Measurements from ENCODE around the gene SLC22A1.
"Not testable (repeated sequence)": the region's sequence is repeated elsewhere in the genome, so short reads cannot be mapped to it uniquely, and the experiment has no call there.

The SLC22A1 gene

DNA sequence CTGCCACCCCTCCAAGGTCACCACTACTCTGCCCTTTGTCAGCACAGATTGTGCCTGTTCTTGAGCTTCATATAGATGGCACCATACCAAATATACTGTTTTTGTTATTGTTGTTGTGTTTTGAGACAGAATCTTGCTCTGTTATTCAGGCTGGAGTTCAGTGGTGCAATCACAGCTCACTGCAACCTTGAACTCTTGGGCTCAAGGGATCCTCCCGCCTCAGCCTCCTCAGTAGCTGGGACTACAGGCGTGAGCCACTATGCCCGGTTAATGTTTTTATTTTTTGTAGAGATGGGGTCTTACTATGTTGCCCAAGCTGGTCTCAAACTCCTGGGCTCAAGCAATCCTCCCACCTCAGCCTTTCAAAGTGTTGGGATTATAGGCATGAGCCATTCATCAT, 18.9 kb downstream of the SLC22A1 start:
- not testable (repeated sequence) for DNase-seq

DNA sequence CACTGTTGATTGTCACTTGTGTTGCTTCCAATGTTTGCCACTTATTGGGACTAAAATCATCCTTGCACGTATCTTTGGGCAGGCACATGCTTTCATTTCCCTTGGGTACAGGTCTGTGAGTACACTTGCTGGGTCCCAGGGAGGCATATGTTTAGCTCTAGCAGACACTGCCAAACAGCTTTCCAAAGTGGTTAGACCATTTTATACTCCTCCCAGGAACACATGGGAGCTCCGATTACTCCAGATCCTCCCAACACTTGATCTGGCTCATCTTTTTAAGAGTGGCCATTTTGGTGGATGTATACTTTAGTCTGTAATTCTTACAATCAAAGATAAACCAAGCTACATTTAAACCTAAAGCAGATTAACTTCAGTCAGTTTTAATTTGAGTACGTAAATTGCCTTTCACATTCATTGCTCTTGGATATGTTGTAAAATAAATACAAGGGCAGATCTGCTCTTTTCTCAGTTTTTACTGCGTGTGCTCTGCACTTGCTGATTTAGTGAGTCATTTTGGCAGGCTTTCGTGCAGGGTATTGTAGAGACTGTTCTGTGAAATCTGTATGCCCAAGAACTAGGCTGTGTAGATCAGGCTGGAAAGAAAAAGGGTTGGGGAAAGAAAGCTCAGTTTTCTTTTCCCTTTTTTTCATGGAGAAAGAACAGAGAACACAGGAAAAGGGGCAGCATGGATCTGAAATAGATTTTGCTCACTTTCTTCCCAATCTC, 19.5 kb downstream of the SLC22A1 start:
- no peak for DNase-seq

DNA sequence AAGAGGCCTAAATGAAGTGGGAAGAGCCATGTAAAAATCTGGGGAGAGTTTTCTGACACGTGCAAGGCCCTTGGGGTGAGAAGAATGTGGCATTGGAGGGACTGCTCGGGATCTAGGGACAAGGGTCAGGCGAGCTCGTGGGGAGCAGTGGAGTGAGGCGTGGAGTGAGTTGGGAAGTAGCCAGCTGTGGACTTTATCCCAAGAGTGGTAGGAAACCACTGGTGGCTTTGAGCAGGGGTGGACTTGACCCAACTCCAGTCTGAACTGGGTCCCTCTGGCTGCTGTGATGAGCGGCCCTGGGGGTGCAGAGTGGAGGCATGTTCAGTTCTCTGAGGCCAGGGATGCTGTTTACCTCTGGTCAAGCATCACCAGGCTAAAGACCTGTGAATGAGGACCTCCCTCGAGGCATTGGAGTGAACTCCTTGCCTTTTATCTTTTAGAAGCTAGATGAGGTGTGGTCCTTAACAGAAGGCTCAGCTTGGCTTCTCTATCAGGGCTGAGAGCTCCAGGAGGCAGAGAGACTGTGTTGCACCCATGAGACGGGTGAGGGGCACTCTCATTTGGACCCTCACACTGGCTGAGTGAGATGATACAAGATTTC, 20.6 kb downstream of the SLC22A1 start:
- no peak for DNase-seq

DNA sequence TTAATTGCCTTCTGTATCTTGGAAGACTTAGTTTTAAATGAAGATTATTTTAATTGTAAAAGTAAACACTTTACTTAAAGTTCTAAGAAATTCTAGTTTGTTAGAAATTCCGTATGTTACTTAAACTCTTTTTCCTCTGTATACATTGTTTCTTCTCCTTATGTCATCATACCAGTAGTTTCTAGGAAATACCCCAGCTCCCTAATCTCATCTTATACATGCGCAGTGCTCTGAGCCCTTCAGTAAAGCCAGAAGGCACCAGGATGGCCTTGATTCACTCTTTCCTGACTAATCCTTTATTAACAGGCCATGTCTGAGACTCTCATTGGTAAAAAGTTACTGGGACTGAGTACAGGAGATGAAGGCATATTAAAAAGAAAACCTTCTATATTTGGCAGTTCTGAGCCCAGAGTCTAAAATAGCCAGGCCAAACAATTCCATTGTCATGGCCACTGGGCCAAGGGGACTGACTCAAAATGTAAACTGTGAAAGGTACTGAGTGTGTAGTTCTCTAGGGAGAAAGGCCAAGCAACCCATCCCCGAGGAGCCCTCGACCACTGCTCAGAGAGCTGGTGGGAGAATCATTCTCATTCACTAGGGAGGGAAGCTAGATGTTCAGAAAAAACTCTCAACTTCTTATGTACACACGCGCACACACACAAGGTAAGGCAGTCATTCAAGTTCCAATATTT, 25.0 kb downstream of the SLC22A1 start:
- DNase-seq = no peak

DNA sequence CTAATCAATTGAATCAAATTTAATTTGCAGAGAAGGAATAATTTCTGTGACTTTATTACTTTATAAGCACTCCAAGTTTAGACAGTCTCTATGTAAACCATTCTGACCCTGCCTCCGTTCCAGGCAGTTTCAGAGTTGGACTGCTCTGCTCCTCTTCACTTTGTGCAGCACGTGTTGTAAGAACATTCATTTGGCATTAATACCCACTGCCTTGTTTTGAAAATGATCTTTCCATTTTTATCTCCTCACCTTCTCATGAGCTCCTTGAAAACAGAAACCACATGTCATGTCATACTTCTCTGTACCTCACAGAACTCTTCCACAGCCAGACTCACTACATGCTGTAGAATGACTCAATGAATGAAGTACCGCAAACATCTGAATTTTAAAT, 25.5 kb downstream of the SLC22A1 start:
- no peak for DNase-seq

DNA sequence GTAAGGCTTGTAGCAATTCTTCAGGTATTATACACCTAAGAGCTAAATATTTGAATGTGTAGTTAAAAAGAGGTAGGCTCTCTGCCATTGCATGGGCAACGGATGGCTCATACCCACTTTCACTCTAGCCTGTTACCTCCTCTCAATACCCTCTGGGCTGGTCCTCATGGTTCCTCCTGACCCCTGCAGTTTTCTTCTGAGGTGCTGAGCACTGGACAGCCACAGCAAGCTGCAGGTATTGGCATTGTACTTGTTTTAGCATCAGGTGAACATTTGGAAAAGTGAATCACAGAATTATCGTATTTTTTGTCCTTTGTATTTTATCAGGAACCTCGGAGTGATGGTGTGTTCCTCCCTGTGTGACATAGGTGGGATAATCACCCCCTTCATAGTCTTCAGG, 32.9 kb downstream of the SLC22A1 start:
- no peak for DNase-seq

DNA sequence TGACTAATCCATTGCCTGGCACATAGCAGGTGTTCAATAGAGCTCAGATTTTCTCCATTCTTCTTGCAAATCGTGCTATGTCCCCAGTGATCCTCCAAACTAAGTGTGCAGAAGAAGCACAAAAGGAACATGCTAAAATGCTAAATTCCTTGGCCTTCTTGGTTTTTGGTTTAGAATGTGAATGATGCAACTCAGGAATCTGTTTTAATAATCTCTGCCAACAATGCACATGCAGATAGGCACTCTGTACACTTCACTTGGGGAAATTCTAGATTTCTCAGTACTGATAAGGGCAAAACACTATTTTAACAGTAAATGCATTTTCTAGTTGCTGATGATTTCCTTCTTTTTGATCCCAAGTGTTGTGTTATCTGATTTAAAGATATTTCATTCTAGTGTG, 35.2 kb downstream of the SLC22A1 start:
- DNase-seq = no peak

DNA sequence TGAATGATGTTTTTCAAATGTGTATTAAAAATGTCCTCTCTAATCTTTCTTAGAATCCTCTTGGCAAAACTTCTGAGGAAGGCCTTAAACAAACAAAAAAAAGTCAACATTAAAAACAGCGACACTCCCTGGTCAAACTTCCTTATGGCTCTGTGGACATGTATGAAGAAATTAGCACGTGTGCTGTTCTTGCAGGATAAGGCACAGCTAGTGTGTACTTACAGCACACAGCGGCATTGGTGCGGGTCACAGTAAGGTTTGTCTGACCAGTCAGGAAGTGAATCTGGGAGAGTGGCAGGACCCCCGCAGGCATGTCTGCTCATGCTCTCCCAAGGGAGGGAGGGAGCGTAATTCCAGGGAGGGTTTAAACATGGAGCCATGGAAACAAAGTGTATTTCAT, 38.8 kb downstream of the SLC22A1 start:
- no peak for DNase-seq

DNA sequence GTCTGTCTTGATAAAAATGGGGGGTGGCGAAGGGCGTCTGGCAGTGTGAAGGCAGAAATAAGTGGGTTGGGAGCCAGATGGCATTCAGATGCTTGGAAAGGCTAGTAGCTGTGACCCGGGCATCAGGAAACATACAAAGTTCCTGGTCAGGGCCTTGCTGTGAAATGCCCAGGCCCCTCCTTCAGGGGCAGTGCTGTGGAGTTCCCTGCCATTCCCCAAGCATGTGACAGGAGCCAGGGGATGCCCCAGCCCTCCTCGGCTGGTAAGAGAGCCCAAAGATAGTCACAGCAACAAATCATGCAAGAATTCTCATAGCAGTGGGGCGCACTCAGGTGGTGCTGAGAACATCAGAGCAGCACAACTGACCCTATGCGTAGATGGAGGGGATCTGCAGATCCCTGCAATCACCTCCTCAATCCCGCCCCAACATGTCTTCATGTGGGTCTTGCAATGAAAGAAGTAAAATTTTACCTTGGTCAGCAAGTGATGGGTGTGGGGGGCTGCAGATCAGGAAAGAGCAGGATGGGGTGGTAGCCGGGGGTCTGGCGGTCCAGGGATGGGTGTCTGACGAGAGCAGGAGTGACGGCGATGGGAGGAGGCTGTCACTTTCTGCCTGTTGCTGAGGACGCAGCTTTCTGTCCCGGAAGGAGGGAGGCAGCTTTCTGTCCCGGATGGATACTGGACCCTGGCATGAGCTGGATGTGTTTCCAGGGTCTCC, 39.5 kb downstream of the SLC22A1 start:
- DNase-seq = no peak

DNA sequence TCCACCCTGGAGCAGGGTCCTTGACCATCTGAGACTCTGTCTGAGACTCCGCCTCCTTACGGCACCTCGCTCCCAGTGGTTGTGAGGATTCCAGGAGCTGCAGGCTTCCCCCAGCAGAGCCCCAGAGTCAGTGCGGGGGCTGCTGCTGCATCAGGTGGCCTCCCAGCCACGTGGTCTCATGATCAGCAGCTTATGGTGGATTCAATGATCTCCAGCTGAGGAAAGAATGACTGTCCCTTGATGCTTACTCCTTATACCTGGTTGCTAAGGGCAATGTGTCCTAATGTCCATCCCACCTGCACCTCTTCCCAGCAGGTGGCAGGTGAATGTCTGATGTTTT, 40.0 kb downstream of the SLC22A1 start:
- DNase-seq = no peak

DNA sequence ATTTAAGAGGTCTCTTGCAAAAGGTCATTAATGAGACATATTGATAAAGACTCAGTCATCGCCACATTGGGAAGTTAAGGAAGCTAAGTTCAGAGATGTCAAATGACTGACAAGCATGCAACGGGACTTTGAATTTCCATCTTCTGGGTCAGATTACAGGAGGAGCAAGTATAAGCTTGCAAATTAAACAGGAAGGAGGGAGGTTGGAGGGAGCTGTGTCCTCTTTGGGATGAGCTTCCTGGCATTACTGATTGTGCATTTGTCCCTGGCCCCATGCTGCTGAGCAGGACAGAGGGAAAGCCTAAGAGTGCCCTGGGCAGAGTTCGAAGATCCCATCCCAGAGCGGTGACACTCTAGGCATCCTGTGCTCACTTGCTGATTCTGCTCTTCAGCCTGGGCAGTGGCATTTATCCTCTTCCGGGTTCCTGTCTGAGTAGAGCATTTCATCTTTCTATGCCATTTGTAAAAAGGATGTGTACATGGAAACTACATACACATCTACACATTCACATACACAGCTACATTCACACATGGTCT, 40.5 kb downstream of the SLC22A1 start:
- DNase-seq = no peak

DNA sequence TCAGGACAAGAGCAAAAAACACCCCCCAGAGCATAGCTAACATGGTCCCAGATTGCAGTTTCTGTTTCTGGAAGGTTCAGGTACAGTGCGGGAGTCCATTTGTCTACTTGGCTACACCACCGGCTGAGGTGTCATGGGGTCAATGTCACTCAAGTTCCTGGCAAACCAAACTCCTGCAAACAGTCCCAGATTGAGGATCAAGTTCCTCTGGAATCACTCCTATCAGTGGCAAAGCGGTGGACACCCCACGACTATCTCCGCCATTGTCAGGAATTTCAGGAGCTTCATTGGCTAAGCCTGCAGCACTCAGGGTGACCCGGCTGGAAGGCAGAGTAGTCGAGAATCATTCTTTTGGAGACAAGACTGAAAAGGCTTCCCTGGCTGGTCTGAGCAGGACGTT, 41.8 kb downstream of the SLC22A1 start:
- DNase-seq = no peak

DNA sequence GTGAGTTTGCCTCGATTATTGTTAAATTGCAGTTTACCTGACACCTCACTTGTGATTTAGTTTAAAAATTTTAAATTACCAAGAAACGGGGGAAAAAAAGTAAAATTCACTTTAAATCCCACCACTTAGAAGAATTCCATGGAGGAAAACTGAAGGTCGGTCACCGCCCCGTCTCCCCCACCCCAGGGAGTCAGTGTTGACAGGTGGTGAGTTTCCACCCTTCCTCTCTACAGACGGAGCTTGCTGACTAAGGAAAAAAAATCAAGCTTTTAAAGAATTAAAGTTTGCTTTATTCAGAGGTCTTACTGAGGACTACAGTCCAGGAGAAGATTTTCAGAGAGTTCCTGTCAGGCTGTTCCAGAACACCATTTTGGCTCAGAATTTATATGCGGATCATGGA, 42.3 kb downstream of the SLC22A1 start:
- no peak for DNase-seq

DNA sequence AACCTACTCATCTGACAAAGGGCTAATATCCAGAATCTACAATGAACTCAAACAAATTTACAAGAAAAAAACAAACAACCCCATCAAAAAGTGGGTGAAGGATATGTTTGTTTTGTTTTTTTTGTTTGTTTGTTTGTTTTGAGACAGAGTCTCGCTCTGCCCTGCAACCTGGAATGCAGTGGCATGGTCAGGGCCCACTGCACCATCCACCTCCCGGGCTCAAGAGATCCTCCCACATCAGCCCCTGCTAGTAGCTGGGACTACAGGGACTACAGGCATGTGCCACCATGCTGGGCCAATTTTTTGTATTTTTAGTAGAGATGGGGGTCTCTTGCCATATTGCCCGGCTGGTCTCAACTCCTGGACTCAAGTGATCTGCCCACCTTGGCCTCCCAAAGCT, 44.3 kb downstream of the SLC22A1 start:
- not testable (repeated sequence) for DNase-seq

DNA sequence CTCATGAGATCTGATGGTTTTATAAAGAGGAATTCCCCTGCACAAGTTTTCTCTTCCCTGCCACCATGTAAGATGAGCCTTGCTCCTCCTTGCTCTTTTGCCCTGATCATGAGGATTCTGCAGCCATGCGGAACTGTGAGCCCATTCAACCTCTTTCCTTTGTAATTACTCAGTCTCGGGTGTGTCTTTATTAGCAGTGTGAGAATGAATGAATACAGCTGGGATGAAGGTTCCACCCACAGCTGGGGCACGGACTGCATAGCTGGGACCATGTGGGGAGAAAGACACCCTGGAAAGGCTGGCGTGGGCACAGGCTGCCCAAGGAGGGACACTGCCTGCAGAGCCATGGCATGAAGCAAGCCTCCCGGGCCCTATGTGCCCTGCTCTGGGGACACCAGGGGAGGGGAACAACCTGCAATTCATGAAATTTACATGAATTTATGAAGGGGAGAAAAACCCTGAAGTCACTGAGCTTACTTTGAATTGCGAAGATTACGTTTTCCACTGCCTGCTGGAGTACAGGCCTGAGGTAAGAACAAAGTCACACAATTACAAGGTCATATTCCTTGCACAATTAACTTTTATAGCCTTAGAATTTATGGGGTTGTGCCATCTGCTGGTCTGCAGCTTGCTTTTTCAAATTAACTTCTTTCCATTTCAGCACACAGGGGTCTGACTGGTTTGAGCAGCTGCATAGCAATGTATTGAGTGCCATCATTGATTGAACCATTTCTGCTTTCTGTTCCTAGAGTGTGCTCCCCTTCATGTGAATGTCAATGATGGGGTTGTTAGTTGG, 46.2 kb downstream of the SLC22A1 start:
- DNase-seq = no peak

DNA sequence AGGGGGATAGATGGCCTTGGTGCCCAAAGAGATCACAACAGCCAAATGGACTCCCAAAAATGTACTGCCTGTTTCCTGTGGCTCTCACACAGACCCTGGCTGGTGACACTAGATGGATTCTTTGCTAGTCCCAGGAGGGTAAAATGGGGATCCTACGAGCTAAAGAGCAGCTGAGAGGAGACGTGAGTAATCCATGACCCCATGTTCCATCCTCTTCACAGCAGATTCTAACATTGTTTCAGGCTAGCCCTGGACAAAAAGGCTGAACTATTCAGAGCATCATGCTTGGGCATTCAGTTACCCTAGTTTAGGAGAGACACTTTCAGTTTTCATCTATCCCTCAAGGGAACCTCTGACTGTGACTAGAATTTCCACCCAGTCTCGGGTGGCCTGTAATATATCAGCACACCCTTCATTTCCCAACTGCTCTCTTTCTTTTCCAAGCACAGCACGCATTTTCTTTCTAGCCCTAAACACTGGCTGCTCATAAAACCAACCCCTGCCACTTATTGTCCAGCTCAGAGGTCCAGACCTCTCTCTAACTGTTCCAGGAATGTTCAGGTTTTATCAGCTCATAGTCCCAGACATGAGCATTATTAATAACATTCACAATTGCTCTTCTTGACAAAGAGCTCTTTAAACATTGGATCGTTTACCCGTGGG, 48.5 kb downstream of the SLC22A1 start:
- DNase-seq = no peak

DNA sequence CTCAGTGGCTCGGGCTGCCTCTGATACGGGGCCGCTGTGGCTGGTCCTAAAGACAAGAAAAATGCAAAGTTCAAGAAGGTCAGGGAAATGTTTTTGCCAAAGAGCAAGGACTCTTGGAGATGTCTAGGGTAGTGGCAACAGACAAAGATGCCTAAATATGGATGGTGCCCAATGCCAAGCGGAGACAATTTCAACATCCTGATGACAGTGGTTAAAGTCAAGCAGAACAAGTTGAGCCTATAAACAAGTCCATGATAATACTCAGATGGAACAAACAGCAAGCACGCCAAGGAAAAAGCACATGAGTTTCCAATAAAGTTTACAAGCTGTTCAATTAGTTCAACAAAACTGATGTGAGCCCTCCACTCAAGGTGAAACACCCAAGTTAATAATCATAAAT, 51.1 kb downstream of the SLC22A1 start:
- no peak for DNase-seq

DNA sequence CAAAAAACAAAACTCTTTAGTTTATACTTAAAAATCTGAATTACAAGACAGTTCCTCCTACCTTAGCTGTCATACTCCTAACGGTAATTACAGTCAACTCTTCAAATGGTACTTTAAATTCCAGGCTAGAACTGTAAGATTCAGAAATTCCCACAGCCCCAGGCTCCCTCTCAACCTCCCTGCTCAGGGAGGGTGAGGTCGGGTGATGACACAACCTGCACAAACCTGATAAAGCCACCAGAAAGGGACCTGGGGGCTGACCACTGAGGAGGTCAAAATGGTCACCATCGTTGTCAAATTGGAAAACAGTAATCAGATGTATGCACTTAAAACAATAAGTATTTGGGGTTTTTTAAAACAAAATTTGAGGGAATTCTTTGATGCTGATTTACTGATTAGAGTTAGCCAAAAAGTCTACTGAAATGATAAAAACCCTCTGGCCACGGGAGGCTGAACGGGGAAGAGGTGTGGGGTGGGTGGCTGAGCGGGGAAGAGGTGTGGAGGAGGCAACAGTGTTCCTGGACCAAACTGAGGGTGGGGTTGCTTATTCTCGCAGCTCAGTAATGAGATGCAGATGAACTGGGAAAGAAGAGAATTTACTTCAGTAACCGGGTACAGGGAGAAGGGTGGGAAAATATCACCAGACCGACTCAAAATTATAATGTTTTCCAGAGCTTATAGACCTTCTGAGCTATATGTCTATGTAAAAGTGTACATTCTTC, 52.4 kb downstream of the SLC22A1 start:
- DNase-seq = no peak

DNA sequence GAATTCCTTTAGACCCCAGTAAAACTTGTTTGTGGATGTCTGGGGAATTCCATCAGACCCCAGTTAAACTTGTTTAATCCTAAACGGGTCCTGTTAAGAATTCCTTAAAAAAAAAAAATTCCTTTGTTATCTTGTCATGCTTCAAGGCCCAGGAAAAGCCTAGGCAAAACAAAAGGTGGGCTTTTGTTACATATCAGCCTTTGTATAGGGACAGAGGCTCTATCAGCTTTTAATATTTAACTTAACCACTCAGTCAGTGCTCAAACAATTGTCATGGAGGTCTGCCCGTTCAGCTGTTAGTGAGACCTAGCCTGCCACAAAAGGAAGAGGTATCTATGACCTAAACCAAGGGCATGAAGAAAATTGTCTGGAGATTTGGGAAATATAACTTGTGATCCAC, 53.1 kb downstream of the SLC22A1 start:
- DNase-seq = no peak

DNA sequence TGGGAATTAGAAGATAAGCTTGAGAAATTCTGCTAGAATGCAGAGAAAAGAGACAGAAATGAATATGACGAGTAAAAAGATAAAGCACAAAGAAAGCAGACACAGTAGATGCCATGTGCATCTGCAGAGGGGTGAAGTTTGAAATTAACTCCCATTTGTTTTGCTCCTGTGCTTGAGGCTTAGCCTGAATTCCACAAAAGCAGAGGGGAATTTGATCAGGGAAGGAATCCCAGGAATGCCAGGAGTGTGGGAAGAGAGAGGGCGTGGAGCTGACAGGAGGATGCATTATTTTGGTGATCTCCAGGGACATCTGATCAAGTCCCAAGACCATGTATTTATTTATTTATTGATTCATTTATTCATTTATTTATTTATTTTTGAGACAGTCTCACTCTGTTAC, 55.6 kb downstream of the SLC22A1 start:
- DNase-seq = no peak

DNA sequence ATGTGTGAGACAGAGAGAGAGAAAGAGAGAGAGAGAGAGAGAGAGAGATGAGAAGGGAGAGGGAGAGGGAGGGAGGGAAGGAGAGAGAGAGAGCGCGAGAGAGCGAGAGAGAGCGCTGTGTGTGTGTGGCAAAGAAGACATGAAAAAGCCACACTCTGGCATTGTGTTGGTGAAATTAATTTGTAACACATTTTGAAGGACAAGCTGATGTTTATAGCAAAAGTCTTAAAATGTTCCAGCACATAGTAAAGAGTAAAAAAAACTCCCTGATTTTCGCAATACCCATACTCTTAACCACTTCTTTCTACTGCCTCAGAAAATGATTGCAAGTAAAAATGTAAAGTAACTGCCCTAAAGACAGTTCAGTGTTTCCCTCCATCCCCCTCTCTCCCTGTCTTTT, 56.7 kb downstream of the SLC22A1 start:
- DNase-seq = no peak

DNA sequence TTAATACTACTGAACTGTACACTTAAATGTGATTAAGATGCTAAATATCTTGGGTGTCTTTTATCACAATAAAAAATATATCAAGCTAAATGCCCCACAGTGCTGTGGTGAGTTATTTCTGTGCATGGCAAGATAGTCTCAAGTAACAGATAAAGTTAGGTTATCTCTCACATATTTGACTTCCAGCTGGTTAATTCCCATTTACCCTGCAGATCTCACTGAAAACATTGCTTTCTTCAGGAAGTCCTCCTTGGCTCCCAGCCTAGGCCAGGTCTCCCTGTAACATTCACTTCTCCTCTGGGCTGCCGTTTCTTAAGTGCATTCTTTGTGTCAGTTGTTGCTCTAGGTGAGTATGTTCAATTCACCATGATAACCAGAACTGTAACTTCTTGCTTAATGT, 59.1 kb downstream of the SLC22A1 start:
- DNase-seq = no peak

All from activated naive CD4-positive, alpha-beta T cell treated with Interleukin-2 at 50 U/mL for 16 hours (primary cell).